ENCODE data around the gene BICC1. TPM values are rescaled to one million over a fixed set of nuclear protein-coding genes. Genes with fewer than 3 reads are reported as not detected.
"Not testable (repeated sequence)": the region's sequence is repeated elsewhere in the genome, so short reads cannot be mapped to it uniquely, and the experiment has no call there.

The BICC1 gene
- total RNA-seq, 1 experiment from 2014 or later, result 11.8 TPM

- DNase-seq (ENCODE audit: low spot score), result no peak
These were observed 344.7 kb downstream of the BICC1 start for GRCh38 chr10:58857251-58857805.

- not testable (repeated sequence) for DNase-seq (ENCODE audit: low spot score)
These were observed 345.5 kb downstream of the BICC1 start for GRCh38 chr10:58858123-58858522.

GRCh38 chr10:58859526-58859925, 346.9 kb downstream of the BICC1 start:
- no peak for DNase-seq (ENCODE audit: low spot score)

GRCh38 chr10:58867683-58868082, 355.0 kb downstream of the BICC1 start:
- no peak for DNase-seq (ENCODE audit: low spot score)

- DNase-seq (ENCODE audit: low spot score), result no peak
These were observed 356.2 kb downstream of the BICC1 start for GRCh38 chr10:58868736-58869435.

GRCh38 chr10:58870070-58870469, 357.4 kb downstream of the BICC1 start:
- DNase-seq (ENCODE audit: low spot score), result no peak

GRCh38 chr10:58873161-58873560, 360.5 kb downstream of the BICC1 start:
- no peak for DNase-seq (ENCODE audit: low spot score)

Other genes starting within 250 kb of the BICC1 start
- gene IPMK, start 245.0 kb upstream of the BICC1 start, total RNA-seq (2014; rRNA removed; shearing (Covaris generic)), result 4.9 and 7.8 TPM in 2 replicates
- gene CISD1, start 243.7 kb upstream of the BICC1 start, total RNA-seq (2014; rRNA removed; shearing (Covaris generic)), result 90.1 and 90.2 TPM in 2 replicates
- gene UBE2D1, start 177.9 kb upstream of the BICC1 start, total RNA-seq (2014; rRNA removed; shearing (Covaris generic)), result 23.0 and 27.0 TPM in 2 replicates
- gene TFAM, start 127.5 kb upstream of the BICC1 start, total RNA-seq (2014; rRNA removed; shearing (Covaris generic)), result 40.1 and 42.5 TPM in 2 replicates